GM18508 (cell line): ENCODE measurements around the gene LEFTY2.
"Not testable (repeated sequence)": the region's sequence is repeated elsewhere in the genome, so short reads cannot be mapped to it uniquely, and the experiment has no call there.

Source experiments
- ATAC-seq: cut with Tn5 transposase; IDR thresholded peaks from one replicate; pipeline ENCODE4 v1.9.1; 2021; ENCODE audit warnings: moderate number of reproducible peaks; ENCODE audit not compliant: insufficient read depth, unreplicated experiment

The LEFTY2 gene

GRCh38 chr1:225954753-225955152 lies 13.7 kb upstream of the LEFTY2 start:
- ATAC-seq: no peak

GRCh38 chr1:225953315-225953714 lies 12.3 kb upstream of the LEFTY2 start:
- no peak for ATAC-seq

- no peak for ATAC-seq
These were observed 10.0 kb upstream of the LEFTY2 start for GRCh38 chr1:225950905-225951497.

DNA sequence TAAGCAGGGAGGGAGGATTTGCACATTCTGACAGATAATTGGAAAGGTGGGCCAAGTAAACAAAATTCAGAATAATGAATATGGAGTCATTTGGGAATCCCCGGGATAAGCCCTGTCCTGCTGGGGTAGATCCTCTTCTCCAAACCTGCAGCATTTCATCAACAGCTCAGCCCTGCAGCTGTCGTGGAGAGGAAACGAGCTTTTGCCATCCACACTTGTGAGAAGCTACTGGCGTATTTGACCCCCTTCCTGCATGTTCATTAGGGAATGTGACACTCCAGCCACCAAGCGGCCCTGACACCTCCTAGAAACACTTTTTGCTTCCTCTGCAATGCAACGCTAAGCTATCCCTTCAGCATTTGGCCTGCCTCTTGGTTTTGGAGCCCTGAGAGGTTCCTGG lies 8.0 kb upstream of the LEFTY2 start:
- no peak for ATAC-seq

DNA sequence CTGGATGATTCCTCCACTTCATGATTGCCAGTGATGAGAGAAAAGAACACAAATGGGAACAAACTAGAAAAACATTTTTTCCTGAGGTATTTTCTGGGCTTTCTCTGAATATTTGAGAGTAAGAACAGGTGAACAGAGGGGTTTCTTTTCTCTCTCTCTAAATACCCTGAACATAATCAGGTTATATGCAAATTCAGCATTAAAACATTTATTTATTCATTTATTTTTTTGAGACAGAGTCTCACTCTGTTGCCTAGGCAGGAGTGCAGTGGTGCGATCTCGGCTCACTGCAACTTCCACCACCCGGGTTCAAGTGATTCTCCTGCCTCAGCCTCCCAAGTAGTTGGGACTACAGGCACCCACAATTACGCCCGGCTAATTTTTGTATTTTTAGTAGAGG lies 5.8 kb upstream of the LEFTY2 start:
- ATAC-seq: no peak

GRCh38 chr1:225946082-225946620 lies 5.1 kb upstream of the LEFTY2 start:
- ATAC-seq: no peak

DNA sequence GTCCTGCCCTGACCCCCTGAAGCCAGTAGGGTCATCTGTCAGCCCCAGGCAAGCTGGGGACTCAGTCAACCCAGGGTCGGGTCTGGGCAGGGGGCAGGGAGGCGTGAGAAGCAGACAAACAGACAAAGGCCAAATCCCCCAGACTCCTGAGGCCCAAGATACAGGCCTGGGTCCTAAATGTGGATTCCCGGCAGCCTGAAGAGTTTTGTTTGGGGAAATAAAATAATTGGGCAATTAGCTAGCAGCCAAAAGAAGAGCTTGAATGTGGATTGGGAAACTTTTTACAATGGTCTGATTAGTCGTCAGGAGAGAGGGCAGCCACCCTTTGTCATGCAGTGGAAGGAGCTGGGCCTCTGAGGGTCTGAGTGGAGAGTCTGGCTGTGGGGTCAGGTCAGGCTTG lies 4.5 kb upstream of the LEFTY2 start:
- no peak for ATAC-seq

GRCh38 chr1:225944951-225945350 lies 3.9 kb upstream of the LEFTY2 start:
- ATAC-seq: peak; percentile 50

GRCh38 chr1:225944387-225944786 lies 3.4 kb upstream of the LEFTY2 start:
- ATAC-seq: no peak

GRCh38 chr1:225943582-225943981 lies 2.6 kb upstream of the LEFTY2 start:
- ATAC-seq: no peak

GRCh38 chr1:225942574-225942973 lies 1.6 kb upstream of the LEFTY2 start:
- ATAC-seq: no peak

DNA sequence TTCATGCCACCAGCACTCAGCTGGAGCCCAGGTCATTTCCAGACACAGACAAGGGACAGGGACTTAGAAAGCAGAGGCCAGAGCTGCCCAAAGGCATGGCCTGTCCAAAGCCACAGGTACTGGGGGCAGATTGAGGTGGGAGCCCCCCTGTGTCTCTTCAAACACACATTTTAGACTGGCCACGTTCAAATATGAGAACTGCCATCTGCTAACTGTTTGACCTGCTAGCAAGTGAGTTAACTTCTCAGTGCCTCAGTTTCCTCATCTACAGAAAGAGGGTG lies 862 bp upstream of the LEFTY2 start:
- ATAC-seq: no peak

GRCh38 chr1:225940385-225941151 lies 452 bp downstream of the LEFTY2 start:
- ATAC-seq: no peak

DNA sequence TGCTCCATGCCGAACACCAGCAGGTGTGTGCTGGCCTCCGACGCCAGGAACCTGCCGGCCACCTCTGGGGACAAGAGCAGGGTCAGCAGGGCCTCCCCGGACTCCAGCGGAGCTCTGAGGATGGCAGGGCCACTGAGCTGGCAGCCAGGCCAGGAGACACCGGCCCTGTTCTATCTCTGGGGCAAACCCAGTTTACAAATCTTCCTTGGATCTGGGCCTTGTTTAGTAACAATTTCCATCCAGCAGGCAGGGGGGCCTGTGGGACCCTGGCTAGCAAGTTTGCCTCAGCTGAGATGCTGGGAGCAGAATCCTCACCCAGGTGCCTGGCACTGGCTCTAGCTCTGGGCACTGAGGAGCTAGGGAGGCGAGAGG lies 1.1 kb downstream of the LEFTY2 start:
- ATAC-seq: not testable (repeated sequence)

GRCh38 chr1:225939097-225939938 lies 1.7 kb downstream of the LEFTY2 start:
- ATAC-seq: not testable (repeated sequence)

GRCh38 chr1:225937048-225937968 lies 3.7 kb downstream of the LEFTY2 start:
- no peak for ATAC-seq

- no peak for ATAC-seq
These were observed 4.5 kb downstream of the LEFTY2 start for GRCh38 chr1:225936523-225936922.

DNA sequence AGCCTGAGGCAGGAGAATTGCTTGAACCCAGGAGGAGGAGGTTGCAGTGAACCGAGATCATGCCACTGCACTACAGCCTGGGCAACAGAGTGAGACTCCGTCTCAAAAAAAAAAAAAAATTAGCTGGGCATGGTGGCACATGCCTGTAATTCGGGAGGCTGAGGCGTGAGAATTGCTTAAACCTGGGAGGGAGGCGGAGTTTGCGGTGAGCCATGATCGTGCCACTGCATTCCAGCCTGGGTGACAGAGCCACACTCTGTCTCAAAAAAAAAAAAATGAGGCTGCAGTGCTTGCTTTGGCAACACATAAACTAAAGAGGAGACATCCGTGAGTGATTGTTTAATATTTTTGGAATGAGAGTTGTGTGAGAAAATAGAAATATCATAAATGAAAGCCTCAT lies 4.9 kb downstream of the LEFTY2 start:
- ATAC-seq: not testable (repeated sequence)

DNA sequence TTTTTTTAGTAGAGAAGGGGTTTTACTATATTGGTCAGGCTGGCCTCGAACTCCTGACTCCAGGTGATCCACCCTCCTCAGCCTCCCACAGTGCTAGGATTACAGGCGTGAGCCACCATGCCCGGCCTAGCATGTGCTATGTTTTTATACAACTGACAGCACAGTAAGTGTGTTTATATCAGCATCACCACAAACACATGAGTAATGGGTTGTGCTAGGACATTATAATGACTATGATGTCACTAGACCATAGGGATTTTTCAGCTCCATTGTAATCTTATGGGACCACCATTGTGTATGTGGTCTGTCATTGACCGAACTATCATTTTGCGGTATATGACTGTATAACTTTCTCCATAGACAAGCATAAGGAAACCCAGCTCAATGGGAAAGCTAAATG lies 6.3 kb downstream of the LEFTY2 start:
- ATAC-seq: no peak

DNA sequence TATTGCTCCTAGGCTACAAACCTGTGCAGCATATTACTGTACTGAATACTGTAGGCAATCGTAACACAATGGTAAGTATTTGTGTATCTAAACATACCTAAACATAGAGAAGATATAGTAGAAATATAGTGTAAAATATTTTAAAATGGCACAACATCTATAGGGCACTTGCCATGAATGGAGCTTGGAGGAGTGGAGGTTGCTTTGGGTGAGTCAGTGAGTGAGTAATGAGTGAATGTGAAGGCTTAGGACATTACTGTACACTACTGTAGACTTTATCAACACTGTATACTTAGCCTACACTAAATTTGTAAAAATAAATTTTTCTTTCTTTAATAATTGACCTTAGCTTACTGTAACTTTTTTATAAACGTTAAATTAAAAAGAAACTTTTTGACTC lies 7.9 kb downstream of the LEFTY2 start:
- ATAC-seq: no peak
